Measurements from ENCODE around the gene PCDHGB2. TPM values are rescaled to one million over a fixed set of nuclear protein-coding genes. Genes with fewer than 3 reads are reported as not detected.
"Not testable (repeated sequence)": the region's sequence is repeated elsewhere in the genome, so short reads cannot be mapped to it uniquely, and the experiment has no call there.

The PCDHGB2 gene
- polyA plus RNA-seq, 3 donors, result 0.01 TPM; not detected in 2

DNA sequence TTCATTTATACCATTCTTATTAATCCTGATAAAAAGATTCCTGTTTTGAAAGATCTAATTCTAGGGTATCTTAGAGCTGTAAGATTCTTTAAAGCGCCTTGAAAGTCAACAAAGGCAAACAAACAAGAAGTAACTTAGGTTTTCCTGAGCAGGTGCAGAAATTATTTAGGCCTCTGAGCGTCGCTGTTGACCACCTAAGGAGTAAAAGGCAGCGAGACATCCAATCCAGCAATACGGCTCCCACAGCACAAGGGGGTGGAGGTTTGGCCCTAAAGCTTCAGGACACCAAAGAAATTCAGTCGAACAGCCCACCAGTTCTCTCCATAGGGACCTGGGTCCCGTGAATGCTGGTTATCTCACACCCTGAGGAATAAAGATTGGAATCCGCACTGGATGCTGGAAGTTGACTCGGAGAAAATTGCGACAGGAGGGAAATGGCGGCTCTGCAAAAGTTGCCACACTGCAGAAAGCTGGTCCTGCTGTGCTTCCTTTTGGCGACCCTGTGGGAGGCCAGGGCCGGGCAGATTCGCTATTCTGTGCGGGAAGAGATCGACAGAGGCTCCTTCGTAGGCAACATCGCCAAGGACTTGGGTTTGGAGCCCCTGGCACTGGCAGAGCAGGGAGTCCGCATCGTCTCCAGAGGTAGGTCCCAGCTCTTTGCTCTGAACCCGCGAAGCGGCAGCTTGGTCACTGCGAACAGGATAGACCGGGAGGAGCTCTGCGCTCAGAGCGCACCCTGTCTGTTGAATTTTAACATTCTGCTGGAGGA is 21.1 kb upstream of the PCDHGB2 start, which contains the start of gene PCDHGA2:
PCDHGA2 (plus strand) TSS at position 223 of the 769 bp plus-strand sequence.
- H3K79me2 ChIP-seq (ENCODE audit: insufficient read depth, low read length), result no peaks in the 10 kb centered on the region
- intact Hi-C loops (cut with micrococcal nuclease), result no loop called here
- H3K36me3 ChIP-seq (replicated peaks in 1 of 2; ENCODE audit: control insufficient read depth in 1 of 2, insufficient read depth in 2 of 2, low read length in 2 of 2), result no peaks in the 10 kb centered on the region
- Mint-ChIP-seq H3K4me3 (peak within 1 kb of the TSS in 1 of 2 donors; percentile 50), H3K4me1 (peaks cover 2% of the 10 kb centered on the region), H3K27ac (peak within 1 kb of the TSS in 1 of 7 donors; percentile 63), H3K27me3 (ENCODE audit: low read depth in 3 of 3) (peaks cover 30 to 80% (median 54%) of the 10 kb centered on the region in 3 donors), H3K36me3 (peaks cover 0 to 3% of the 10 kb centered on the region in 2 donors), H3K9me3 (peaks cover 27 to 77% (median 62%) of the 10 kb centered on the region in 7 donors)
- DNase-seq, result no peak
- 11% methylated on average over 25 of the region's 27 CpGs for WGBS (ENCODE audit: insufficient coverage)
- H3K4me3 ChIP-seq (replicated peaks in 1 of 3; ENCODE audit: low read depth in 2 of 3, low read length in 3 of 3), result no peak within 1 kb of the TSS
- H3K27me3 ChIP-seq (ENCODE audit: control insufficient read depth in 2 of 2, insufficient read depth in 2 of 2, low read length in 2 of 2), result peaks cover 16 to 69% of the 10 kb centered on the region in 2 donors
- H3K9me3 ChIP-seq (replicated peaks in 1 of 2; ENCODE audit: control insufficient read depth in 1 of 2, insufficient read depth in 1 of 2, low read length in 2 of 2), result peaks cover 30 to 57% of the 10 kb centered on the region in 2 donors
- no peak within 1 kb of the TSS for H3K4me2 ChIP-seq (replicated peaks; ENCODE audit: extremely low read depth, low read length, poor library complexity, severe bottlenecking)
- H3K4me1 ChIP-seq (ENCODE audit: control insufficient read depth in 1 of 2, insufficient read depth in 2 of 2, low read length in 2 of 2), result no peaks in the 10 kb centered on the region
- H3K27ac ChIP-seq (ENCODE audit: low read depth in 1 of 2, low read length in 2 of 2), result no peak within 1 kb of the TSS
- H2AFZ ChIP-seq (ENCODE audit: insufficient read depth, low read depth, low read length, poor library complexity, severe bottlenecking), result no peak within 1 kb of the TSS
- TF ChIP-seq, protein P1, sequence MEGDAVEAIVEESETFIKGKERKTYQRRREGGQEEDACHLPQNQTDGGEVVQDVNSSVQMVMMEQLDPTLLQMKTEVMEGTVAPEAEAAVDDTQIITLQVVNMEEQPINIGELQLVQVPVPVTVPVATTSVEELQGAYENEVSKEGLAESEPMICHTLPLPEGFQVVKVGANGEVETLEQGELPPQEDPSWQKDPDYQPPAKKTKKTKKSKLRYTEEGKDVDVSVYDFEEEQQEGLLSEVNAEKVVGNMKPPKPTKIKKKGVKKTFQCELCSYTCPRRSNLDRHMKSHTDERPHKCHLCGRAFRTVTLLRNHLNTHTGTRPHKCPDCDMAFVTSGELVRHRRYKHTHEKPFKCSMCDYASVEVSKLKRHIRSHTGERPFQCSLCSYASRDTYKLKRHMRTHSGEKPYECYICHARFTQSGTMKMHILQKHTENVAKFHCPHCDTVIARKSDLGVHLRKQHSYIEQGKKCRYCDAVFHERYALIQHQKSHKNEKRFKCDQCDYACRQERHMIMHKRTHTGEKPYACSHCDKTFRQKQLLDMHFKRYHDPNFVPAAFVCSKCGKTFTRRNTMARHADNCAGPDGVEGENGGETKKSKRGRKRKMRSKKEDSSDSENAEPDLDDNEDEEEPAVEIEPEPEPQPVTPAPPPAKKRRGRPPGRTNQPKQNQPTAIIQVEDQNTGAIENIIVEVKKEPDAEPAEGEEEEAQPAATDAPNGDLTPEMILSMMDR (IDR thresholded peaks at IDR 0.05), result peak; percentile 16
- no peaks in the 10 kb centered on the region for H4K20me1 ChIP-seq (ENCODE audit: insufficient read depth, low read length)
- H3K9ac ChIP-seq (ENCODE audit: insufficient read depth, low read length, poor library complexity, severe bottlenecking), result no peak within 1 kb of the TSS

DNA sequence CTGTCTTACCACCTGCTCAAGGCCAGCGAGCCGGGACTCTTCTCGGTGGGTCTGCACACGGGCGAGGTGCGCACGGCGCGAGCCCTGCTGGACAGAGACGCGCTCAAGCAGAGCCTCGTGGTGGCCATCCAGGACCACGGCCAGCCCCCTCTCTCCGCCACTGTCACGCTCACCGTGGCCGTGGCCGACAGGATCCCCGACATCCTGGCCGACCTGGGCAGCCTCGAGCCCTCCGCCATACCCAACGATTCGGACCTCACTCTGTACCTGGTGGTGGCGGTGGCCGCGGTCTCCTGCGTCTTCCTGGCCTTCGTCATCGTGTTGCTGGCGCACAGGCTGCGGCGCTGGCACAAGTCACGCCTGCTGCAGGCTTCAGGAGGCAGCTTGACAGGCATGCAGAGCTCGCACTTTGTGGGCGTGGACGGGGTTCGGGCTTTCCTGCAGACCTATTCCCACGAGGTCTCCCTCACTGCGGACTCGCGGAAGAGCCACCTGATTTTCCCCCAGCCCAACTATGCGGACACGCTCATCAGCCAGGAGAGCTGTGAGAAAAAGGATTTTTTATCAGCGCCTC is 18.9 kb upstream of the PCDHGB2 start:
- peaks cover 13 to 74% of the 10 kb centered on the region in 2 donors for H3K27me3 ChIP-seq (ENCODE audit: control insufficient read depth in 2 of 2, insufficient read depth in 2 of 2, low read length in 2 of 2)
- H3K27ac Mint-ChIP-seq; H3K4me3 ChIP-seq (replicated peaks in 1 of 3; ENCODE audit: low read depth in 2 of 3, low read length in 3 of 3); H3K36me3 Mint-ChIP-seq; H3K79me2 ChIP-seq (ENCODE audit: insufficient read depth, low read length); H3K36me3 ChIP-seq (replicated peaks in 1 of 2; ENCODE audit: control insufficient read depth in 1 of 2, insufficient read depth in 2 of 2, low read length in 2 of 2); H3K4me2 ChIP-seq (replicated peaks; ENCODE audit: extremely low read depth, low read length, poor library complexity, severe bottlenecking); intact Hi-C loops (cut with micrococcal nuclease); H4K20me1 ChIP-seq (ENCODE audit: insufficient read depth, low read length); H2AFZ ChIP-seq (ENCODE audit: insufficient read depth, low read depth, low read length, poor library complexity, severe bottlenecking); DNase-seq; H3K9ac ChIP-seq (ENCODE audit: insufficient read depth, low read length, poor library complexity, severe bottlenecking); H3K4me1 Mint-ChIP-seq; H3K4me1 ChIP-seq (ENCODE audit: control insufficient read depth in 1 of 2, insufficient read depth in 2 of 2, low read length in 2 of 2); H3K27ac ChIP-seq (ENCODE audit: low read depth in 1 of 2, low read length in 2 of 2): not testable (repeated sequence)
- H3K9me3 ChIP-seq (replicated peaks in 1 of 2; ENCODE audit: control insufficient read depth in 1 of 2, insufficient read depth in 1 of 2, low read length in 2 of 2), result peaks cover 49 to 61% of the 10 kb centered on the region in 2 donors
- 58% methylated on average over 16 of the region's 45 CpGs for WGBS (ENCODE audit: insufficient coverage)
- H3K27me3 Mint-ChIP-seq (ENCODE audit: low read depth in 3 of 3), result peaks cover 36 to 83% (median 65%) of the 10 kb centered on the region in 3 donors
- H3K9me3 Mint-ChIP-seq, result peaks cover 41 to 79% (median 70%) of the 10 kb centered on the region in 7 donors
- peak overlapping the region in 1 of 2 donors; percentile 28 for H3K4me3 Mint-ChIP-seq
